CD4-positive, alpha-beta T cell treated with Interleukin-10 for 1 hour (primary cell): Measurements from ENCODE around the gene KCNA5.
A peak's percentile ranks its signal among the peaks of the same experiment; 100 is the strongest.

Experiments
- DNase-seq: peaks from one replicate; pipeline ENCODE4 v3.0.0-alpha.2; 2020

KCNA5 gene

DNA sequence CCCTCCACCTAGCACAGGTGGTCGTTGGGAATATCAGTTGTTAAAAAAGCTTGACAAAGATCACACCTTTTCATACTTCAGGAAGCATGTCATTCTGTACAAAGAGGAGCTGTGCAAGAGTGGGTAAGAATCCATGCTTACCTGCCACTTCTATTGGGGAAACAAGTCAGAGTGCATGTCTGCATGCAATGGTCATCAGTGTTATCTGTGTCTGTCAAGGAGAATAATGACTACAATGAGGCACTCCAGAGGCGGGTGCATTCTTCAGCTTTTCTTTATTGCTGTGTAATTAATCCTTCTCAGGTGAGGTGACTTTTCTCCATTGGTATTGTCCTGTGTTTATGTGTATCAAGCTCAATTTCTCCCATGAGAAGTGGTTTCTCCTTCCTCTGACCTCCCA, 24.4 kb downstream of the KCNA5 start:
- no peak for DNase-seq

DNA sequence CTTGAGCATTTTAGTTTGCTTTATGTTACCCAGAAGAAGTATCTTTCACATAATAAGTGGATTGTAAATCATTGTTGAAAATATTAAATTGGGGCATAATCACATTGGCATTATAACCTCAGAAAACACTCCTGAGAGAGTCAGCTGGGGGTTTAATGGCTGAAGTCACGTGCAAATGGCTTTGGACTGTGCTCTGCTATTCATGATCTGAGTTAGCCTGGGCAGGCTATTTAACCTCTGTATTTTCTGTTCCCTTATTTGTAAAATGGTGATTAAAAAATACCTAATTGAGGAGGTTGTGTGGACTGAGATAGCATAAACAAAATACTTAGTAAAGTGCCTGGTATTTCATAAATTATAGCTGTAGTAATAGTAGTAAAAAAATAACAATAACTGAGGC, 24.9 kb downstream of the KCNA5 start:
- DNase-seq = no peak

DNA sequence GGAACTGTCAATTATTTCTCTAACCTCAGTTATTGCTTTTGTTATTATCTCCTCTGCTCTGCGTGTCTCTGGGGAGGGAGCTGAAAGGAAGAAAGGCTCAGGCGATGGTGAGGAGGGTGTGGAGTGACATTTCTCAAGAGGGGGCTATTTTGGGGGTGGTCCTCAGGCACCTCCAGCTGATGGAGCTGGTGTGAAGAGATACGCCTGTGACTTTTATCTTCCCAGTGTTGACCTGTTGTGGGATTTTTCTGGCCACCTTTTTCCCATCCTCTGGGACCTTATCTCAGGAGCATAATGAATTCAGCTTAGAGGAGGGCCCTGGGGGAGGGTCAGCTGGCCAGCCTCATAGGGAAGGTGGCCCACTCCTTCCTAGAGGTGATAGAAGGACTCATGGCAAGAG, 26.4 kb downstream of the KCNA5 start:
- no peak for DNase-seq

DNA sequence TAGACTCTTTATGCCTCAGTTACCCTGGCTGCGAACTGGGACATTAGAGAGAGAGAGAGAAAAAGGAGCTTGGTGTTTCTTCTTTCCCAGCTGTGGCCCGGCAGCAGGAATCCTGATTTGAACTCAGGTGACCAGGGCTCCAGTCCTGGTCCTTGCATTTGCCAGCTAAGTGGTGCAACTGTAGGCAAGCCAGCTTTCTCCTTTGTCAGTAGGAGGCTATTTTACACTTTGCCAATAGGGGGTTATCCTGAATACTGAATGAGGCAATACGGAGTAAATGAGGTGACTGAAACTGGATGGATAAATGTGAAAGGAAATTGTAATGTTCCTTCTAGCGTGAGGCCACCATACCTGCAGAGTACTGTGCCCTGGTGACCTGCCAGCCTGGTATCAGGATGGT, 27.8 kb downstream of the KCNA5 start:
- DNase-seq = no peak

DNA sequence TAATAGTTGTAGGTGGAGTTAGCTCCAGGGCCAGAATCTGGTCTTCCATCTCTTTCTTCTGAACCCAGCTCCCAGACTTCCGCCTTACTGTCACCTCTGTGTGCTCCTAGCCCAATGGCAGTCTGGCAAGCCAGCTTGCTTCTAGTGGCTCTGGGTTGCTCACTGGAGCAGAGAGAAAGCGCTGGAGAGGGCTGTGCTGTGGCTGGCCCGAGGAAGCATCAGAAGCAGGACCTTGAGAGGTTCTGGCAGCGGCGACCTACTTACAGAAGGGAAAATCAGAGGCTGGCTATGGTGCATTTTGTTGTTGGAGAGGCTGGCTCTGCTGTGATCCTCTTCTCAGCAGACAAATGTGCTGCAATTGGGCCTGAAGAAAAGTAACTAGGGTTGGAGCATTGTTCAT, 28.6 kb downstream of the KCNA5 start:
- DNase-seq = no peak

DNA sequence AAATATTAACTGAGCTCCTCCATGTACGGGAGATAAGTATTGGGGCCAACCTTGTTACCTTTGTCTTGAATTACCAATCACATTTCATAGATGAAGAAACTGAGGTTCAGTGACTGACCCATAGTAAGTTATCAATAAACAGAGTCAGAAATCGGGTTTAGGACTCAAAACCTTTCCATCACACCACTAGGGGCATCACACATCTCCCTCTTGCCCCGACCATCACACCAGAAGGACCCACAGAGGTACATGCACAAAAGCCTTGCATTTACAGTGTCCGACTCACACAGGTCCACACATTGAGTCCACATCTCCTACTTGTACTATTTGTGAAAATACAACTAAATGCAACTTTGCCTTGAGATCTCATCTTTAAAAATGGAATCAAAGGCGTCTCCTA, 29.4 kb downstream of the KCNA5 start:
- no peak for DNase-seq

DNA sequence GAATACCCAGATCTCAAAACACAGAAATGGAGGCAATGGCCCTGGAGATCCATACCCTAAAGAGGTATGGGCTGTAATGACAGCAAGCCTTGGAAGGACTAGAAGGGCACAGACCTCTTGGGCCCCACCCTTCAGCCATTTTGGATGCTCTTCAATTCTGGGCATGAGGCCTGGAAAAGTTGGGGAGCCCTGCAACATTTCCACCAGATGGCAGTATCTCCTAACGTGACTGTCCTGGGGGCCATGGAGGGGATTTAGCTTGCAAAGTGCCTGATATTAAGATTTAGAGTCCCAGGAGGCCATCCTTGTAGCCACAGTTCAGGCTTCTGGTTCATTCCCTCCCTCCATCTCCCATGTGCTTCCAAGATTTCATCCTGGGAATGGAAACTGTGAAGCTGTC, 30.2 kb downstream of the KCNA5 start:
- no peak for DNase-seq

DNA sequence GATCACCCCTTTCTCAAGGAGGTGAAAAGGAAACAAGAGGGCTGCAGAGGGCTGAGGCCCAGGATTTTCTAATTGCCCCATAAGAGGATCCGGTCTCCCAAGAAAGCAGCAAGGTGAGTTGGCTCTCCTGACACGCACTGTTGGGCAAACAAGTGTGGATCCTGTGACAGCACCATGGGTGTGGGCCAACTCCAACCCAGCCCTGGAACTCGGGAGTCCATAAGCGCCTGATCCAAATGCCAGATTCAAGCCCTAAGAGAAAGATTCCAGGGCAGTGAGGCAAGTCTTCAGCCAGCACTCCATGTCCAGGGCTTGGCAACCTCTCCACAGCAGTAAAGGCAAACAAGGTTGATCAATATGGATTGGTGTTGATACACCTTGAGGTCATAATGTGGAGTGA, 33.1 kb downstream of the KCNA5 start:
- no peak for DNase-seq

DNA sequence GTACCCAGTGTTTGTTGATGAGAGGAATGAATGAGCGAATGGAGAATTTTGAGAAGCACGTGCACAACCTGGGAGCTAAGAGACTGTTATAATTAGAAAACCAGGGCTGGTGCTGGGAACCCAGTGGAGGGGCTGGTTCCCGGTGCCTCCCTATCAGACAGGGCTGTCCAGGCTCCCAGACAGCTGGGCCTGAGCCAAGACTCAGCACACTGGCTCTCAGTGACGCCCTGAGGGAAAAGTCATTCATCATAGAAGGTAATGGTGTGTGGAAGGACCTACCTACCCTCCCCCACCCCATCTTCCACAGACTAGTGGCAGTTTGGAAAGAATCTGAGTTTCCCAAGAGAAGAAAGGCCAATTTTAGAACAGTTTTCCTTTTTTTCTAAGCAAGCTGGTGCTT, 34.7 kb downstream of the KCNA5 start:
- DNase-seq = no peak

DNA sequence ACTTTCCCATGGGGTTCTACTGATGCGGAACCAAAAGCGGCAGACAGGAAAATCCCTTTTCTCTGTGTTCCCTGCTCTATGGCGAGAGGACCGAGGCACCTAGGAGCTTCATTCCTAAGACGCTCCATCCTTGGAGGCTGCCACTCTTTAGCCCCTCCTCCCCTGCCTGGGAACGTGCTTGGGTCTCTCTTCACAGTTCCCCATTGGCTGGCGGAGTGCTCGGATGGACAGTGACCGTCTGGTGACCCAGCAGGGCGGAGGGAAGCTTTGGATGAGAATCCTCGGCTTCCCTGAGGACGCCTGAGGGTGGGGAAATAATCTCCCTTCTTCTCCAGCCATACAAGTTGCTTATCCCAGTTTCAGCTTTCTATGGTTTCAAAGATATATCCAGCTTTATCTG, 37.3 kb downstream of the KCNA5 start:
- no peak for DNase-seq

DNA sequence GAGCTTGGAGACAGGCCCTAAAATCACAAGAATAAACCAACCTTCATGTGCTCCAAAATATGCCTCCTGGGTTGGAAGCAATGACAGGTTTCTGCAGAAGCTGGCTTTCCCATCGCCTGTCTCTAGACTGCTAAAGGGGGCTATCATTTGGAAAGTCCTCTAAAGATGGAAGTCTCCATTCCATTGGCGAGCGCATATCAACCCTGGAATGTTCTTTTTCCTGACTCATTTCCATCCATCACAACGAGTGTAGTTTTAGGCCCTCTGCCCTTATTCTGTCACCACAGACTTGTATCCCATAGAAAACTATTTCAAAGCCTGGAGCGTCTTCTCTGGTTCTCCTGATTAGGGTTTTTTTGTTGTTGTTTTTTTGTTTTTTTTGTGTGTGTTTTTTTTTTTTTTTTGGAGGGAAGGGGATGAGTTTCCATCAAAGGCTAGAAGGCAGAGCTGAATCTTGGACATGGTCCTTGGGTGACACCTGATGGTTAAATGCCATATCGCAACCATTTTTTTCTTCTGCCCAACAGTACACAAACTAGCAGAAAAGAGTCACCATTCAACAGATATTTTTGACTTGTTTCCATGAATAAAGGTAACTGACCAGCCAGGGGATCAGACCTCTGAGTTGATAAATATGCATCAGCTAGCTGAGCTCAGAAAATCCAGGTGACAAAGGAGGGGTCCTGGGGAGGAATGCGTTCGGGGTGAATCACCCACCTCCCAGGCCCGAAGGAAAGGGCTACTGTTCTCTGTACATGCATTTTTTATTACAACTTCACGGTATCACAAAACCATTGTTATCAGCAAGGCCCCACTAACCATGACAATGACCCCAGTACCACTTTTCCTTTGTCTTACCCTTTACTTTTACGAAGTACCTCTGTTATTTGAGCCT, 40.5 kb downstream of the KCNA5 start:
- peak; percentile 27 for DNase-seq

DNA sequence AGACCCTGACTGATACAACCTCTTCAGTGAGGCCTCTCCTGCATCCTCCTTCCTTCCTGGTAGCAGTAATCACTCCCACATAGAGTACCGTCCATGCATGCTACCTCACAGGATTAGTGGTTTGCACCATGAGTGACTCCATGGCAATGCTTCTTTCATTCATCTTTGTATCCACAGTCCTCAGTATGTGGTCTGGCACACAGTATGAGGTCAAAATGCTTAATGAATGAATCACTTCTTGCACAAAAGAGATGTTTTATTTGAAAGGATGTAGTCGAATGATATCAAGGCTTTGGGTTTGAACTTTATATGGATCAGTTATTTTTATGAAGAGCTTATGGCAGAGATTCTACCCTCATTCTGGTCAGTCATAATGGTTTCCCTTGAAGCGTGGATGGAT, 42.2 kb downstream of the KCNA5 start:
- DNase-seq = no peak

DNA sequence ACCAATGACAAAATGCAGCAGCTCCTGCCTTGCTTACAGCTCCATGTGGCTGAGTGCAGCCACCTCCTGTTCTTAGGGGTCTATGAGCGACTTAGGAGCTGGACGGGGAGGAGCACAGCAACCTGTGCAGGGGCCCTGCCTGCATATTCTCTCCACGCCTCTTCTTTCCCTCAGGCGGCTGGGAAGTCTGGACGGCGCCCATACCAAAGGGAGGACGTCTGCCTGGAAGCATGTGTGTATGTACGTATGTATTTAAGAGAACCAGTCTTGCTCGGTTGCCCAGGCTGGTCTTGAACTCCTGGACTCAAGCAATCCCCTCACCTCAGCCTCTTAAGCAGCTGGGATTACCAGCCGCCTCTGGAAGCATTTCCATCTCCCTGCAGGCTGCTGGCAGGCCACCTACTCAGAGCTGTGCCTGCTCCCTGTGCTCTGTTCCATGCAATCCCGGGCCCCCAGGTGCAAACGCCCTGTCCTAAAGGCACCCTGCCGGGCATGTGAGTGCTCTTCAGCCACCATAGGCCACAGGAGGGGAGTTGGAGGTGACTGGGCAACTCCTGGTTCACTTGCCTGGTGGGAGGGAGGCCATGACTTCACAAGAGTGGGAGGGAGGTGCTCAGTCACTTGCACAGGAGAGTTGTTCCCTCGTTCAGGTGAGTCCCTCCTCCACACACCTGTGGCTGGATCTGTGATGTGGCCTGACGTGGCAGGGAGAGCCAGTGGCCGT, 44.3 kb downstream of the KCNA5 start:
- DNase-seq = no peak

DNA sequence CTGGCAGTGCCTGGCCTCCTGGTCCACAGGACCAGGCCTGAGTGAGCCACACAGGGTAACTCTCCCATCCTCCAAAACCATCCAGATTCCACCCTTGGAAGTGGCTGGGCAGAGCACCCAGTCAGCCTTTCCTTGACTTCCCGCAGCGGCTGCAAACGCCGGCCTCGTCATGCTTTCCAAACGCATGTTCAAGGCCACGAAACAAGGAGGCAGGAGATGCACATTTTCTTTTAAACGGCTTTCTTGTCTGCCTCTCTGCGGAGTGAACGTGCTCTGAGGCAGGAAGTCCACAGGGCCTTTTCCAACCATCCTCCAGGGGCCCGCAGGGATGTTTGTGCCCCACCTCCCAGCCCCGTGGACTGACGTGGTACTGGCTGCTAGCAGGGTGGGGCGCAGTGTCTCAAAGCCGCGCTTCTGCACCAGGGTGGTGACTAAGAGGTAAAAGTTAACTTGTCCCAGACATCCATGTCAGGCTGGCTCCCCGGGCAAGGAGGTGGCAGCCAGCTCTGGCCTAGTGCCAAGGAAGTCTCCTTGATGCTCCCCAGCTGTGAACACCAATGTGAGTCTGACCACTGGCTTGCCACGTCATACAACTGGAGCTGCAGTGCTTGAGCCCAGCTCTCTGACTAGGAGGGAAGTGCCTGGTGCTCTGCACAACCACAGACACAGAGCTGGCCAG, 45.0 kb downstream of the KCNA5 start:
- DNase-seq = no peak

DNA sequence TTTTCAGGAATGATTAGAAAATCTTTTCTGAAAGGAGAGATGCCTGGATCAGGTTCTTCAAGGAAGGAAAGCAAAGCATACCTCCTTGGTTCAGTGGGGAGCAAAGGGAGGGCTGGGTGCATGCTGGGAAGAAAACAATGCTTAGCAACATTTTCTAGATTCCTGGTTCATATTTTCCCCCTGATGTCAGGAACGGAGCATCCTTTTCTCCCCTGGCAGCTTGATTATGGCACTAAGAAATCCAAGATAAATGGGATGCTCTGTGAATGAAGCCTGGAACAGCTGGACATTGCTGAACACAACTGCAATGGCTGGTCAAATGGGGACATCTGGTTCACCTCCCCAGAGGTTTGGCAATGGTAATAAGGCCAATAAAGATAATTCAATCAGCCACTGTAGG, 50.9 kb downstream of the KCNA5 start:
- no peak for DNase-seq

DNA sequence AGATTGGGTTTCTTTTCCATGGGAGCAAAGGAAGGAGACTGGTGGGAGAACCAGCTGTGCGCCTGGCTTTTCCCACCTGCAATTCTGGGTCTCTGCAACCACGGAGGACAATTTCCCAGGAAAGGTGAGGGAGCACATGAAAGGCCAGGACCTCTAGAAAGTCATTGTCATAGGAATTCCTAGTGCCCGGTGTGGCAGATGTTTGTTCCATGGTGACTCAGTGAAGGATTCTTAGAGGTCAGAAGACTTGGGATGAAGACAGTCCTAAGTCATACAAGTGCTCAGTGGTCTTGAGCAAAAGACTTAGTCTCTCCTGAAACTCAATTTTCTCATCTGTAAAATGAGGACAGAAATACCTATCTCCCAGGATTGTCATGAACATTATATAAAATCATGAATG, 51.3 kb downstream of the KCNA5 start:
- DNase-seq = no peak
